Ramos (cell line): ENCODE results near the gene MRRF.

Source experiments
- in situ Hi-C: fragments of 300-500 bp; cut with MboI; formaldehyde crosslinking; loops from one replicate; pipeline ENCODE4 v1.14.3; 2022; ENCODE audit warnings: low sequenced_read_pairs; ENCODE audit not compliant: unreplicated experiment

MRRF gene, protein sequence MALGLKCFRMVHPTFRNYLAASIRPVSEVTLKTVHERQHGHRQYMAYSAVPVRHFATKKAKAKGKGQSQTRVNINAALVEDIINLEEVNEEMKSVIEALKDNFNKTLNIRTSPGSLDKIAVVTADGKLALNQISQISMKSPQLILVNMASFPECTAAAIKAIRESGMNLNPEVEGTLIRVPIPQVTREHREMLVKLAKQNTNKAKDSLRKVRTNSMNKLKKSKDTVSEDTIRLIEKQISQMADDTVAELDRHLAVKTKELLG

DNA sequence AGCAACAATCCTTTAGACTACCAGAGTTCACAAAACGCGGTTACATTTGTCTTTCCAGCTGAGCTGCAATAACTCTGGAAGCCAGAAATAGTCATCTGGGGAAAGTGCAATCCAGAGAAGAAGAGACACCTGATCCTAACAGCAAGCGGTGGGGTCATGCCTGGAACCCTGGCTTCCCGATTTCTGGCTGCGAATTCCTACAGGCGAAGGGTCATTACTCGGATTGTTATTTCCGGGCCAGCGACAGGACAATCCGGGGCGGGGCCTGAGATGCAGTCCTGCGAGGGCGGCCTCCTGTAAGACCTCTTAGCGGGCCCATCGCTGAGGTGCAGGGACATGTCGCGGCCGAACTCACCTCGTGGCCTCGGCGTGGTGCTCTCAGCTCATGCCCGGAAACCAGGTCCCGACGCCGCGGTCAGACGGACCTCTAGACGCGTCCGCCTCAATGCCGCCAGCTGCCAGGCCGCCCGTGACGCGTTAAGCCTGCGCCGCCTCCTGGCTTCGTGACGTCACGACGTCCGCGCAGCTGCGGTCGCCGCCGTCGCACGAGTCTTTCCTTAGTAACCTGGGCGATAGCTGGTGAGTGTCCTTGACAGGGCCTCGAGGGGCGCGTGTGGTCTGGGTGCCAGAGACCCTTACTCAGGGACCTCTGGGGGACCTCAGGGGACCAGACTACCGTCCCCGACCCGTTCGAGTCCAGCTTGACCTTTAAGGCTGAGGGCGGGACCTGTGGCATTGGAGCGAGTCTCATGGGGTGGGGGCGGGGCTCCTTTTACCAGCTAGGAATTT, at the start of gene MRRF, which contains the start of gene RBM18:
TSS of gene MRRF (plus strand) at position 523 of the 789 bp plus-strand sequence. CDS start 6,010 bp downstream, outside the sequence.
TSS of gene RBM18 (minus strand) at position 481 of the 789 bp plus-strand sequence. CDS start 3,348 bp downstream, outside the sequence.
- in situ Hi-C loops = no loop called here

DNA sequence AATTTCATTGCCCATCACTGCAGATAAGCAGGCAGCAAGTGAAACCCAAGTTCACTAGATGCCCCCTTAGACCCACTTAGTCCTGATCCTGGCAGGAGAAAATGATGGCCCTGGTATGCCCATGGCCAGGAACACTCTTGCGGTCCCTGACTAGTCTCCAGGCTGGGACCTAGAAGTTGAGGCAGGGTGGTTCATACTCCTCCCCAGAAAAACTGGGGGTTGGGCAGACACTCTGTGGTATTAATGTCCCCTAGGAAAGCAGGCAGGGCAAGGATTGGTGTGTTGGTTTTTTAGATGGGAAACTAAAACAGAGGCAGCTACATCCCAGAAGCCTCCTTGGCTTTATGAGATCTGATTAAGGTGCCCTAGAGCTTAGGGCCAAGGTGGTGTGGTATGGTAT, 49.0 kb upstream of the MRRF start:
- in situ Hi-C loops = no loop called here

GRCh38 chr9:122216138-122216797, 48.4 kb upstream of the MRRF start:
- in situ Hi-C loops = no loop called here

- in situ Hi-C loops = no loop called here
These were observed 47.8 kb upstream of the MRRF start for GRCh38 chr9:122216798-122217418.

- in situ Hi-C loops = no loop called here
These were observed 47.0 kb upstream of the MRRF start for GRCh38 chr9:122217640-122218039.

DNA sequence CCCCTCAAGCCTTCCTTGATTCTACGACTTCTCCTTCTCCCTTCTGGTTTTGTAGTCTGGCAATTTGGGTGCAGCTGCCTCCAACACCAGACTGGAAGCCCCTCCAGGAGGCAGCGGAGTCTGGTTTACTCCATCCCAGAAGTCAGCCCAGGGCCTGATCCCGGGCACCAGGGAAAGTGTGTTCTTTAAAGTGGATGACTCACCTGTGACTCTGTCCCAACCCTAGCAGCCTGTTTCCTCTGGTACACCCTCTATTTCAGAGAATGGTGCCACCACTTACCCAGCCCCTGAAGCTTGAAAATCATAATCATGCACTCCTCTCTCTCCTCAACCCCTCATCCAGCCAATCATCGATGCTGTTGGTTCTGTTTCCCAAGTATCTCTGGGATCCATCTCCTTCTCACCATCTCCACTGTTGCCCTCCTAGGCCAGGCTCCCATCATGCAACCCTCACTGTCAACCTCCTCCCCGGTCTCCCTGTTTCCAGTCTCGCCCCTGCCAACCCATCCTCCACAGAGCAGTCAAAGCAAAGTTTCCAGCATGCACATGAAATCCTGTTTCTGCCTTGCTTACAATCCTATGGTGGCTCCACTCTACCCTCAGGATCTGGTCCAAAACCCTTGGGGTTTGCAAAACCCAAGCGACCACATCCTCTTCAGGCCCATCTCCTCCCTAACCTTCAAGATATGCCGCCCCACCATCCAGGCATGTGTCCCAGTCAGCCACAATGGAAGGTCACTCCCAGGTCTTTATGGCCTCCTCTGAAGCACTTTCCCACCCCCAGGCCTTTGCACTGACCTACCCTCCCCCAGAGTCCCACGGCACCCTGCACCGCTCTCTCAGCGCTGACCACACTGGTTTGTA, 46.4 kb upstream of the MRRF start:
- in situ Hi-C loops = no loop called here

GRCh38 chr9:122218935-122219855, 45.5 kb upstream of the MRRF start:
- in situ Hi-C loops = no loop called here

GRCh38 chr9:122219856-122220672, 44.6 kb upstream of the MRRF start:
- in situ Hi-C loops = no loop called here

GRCh38 chr9:122220673-122221182, 44.0 kb upstream of the MRRF start:
- in situ Hi-C loops = no loop called here

- in situ Hi-C loops = no loop called here
These were observed 43.4 kb upstream of the MRRF start for GRCh38 chr9:122221183-122221811.

DNA sequence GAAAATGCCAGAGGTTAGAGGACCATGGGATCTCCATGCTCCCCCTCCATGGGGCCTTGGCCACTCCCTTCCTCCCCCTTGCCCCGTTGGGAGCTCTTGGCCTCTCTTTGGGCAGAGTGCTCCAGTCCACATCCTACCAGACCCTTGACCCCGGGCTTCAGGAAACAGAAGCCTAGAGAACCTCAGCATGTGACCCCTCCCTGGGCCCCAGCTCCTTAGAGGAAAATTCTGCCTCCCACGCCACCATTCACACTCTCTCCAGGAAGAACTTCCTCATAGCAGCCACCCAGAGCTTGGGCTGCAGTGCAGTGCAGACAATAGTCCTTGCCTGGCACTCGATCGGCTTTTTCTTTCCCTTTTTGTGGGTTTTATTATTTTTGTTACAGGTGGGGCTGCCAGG, 41.9 kb upstream of the MRRF start:
- in situ Hi-C loops = no loop called here

DNA sequence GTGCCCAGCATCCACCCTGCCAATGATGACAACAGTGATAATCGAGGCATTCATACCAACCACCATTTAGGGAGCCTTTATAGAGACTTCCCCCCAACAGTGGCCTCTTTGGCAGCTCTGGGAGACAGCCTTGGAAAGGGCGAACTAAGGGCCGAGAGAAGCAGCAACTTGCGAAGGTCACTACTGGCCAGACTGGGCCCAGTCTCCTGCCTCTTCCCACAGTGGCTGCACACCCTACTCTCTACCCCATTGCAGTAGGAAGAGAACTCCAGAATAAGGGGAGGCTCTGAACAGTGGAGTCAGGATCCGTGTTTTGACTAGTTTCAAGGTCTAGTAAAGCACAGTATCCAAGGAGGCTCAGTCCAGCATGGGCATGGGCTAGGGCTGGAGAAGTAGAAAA, 41.2 kb upstream of the MRRF start:
- in situ Hi-C loops = no loop called here

DNA sequence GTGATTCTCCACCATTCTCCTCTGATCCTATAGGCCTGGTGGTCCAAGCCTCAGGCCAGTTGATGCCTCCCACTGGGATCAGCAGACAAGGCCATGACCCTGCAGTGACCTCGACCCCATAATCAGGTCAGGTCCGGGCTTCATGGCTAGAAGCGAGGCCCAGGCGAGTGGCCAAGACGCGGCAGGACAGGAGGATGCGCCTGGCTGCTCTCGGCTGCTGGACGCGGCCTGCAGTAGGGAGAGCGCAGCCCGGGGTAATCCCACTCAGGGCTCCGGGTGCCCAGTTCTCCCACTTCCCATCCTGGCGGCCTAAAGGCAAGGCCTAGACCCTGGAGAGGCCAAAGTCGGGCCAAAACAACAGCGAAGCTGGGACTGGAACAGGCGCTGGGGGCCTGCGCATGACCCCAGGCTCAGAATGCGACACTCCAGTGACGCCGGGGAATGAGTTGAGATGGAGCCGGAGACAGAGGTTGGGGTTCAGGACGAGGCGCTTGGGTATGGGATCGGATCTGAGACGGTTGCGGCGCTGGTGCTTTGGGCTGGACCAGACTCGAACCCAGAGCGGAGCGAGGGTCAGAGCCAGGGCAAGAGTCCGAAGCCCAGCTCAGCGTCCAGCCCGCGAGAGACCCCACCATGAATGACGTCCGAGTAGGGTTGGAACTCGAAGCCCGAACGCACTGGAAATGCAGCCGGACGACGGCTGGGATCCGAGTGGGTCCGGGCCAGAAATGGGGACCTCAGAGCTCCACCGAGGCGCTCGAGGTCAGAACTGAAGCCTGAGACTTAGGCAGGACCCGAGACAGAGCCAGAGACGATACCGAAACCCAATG, 39.2 kb upstream of the MRRF start:
- in situ Hi-C loops = no loop called here

DNA sequence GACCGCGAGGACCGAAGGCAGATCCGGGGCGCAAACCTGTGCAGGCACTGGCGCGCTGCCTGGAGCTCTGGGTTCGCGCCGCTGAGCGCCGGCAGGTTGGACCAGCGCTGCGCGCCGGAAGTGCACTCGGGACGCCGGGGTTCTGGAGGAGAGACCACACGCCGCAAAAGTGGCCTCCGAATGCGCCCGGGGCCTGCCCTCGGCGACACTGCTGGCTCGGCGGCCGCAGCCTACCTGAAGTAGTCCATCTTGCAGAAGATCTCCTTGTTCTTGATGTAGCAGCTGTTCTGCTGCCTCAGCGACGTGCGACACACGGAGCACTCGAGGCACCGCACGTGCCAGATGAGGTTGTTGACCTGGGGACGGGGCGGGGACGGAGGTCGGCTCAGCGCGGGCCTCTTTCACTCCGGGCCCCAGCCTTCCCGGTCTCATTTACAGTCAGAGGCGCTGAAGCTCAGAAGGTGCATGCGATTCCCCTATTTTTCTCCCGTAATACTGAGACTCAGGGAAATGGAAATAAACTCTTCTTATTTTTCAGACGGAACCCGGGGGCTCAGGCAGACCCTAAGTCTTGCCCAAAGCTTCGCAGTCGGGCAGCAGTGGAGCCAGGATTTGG, 38.4 kb upstream of the MRRF start:
- in situ Hi-C loops = no loop called here

GRCh38 chr9:122226758-122227574, 37.7 kb upstream of the MRRF start:
- in situ Hi-C loops = no loop called here
